NCI-H1436 treated with DMSO at 0.1 percent for 48 hours (cell line): Measurements from ENCODE around the gene TMEM51.

Experiments used
- DNase-seq: peaks from one replicate; lab custom pipeline; 2025; lab: John Stamatoyannopoulos, UW

Gene TMEM51

GRCh38 chr1:15153184-15153841 lies at the start of gene TMEM51:
Gene TMEM51 (plus strand): TSS chr1:15153747. CDS start chr1:15215088, 61,341 bp downstream.
- DNase-seq = no peak

- no peak for DNase-seq
These were observed 49.6 kb upstream of the TMEM51 start for GRCh38 chr1:15103906-15104305.

GRCh38 chr1:15104768-15105167 lies 48.8 kb upstream of the TMEM51 start:
- no peak for DNase-seq

GRCh38 chr1:15106608-15107007 lies 46.9 kb upstream of the TMEM51 start:
- no peak for DNase-seq

GRCh38 chr1:15107058-15107687 lies 46.4 kb upstream of the TMEM51 start:
- no peak for DNase-seq

GRCh38 chr1:15107911-15108310 lies 45.6 kb upstream of the TMEM51 start:
- no peak for DNase-seq

GRCh38 chr1:15110128-15110866 lies 43.2 kb upstream of the TMEM51 start:
- no peak for DNase-seq

GRCh38 chr1:15110867-15111230 lies 42.7 kb upstream of the TMEM51 start:
- no peak for DNase-seq

GRCh38 chr1:15113146-15113545 lies 40.4 kb upstream of the TMEM51 start:
- no peak for DNase-seq

GRCh38 chr1:15114884-15115283 lies 38.7 kb upstream of the TMEM51 start:
- DNase-seq = no peak

GRCh38 chr1:15115542-15116330 lies 37.8 kb upstream of the TMEM51 start:
- DNase-seq = no peak

GRCh38 chr1:15116966-15117365 lies 36.6 kb upstream of the TMEM51 start:
- no peak for DNase-seq

GRCh38 chr1:15117671-15118325 lies 35.7 kb upstream of the TMEM51 start:
- DNase-seq = no peak

- no peak for DNase-seq
These were observed 35.0 kb upstream of the TMEM51 start for GRCh38 chr1:15118579-15118978.

GRCh38 chr1:15120251-15120945 lies 33.1 kb upstream of the TMEM51 start:
- no peak for DNase-seq

- DNase-seq = no peak
These were observed 31.2 kb upstream of the TMEM51 start for GRCh38 chr1:15122331-15122730.

- no peak for DNase-seq
These were observed 30.3 kb upstream of the TMEM51 start for GRCh38 chr1:15123270-15123669.

- DNase-seq = no peak
These were observed 29.6 kb upstream of the TMEM51 start for GRCh38 chr1:15123925-15124324.

- DNase-seq = no peak
These were observed 29.0 kb upstream of the TMEM51 start for GRCh38 chr1:15124362-15125100.

GRCh38 chr1:15125101-15125745 lies 28.3 kb upstream of the TMEM51 start:
- no peak for DNase-seq
